HFFc6 (cell line): ENCODE measurements around the gene PEPD. TPM values are rescaled to one million over a fixed set of nuclear protein-coding genes. Genes with fewer than 3 reads are reported as not detected.
A peak's percentile ranks its signal among the peaks of the same experiment; 100 is the strongest.

Experiments used
- DNase-seq: peaks from one replicate; pipeline ENCODE4 v3.0.0-alpha.2; 2018
- H3K27ac Mint-ChIP-seq: 2 replicates; pipeline ENCODE4 v1.8.0; 2020; ENCODE audit warnings: mild to moderate bottlenecking, mixed read lengths
- H3K27me3 Mint-ChIP-seq: 2 replicates; pipeline ENCODE4 v1.8.0; 2021; ENCODE audit warnings: mild to moderate bottlenecking, moderate library complexity, mixed read lengths; ENCODE audit not compliant: insufficient read depth
- H3K36me3 Mint-ChIP-seq: 2 replicates; pipeline ENCODE4 v1.8.0; 2021; ENCODE audit warnings: low read depth, mixed read lengths
- H3K4me1 Mint-ChIP-seq: 2 replicates; pipeline ENCODE4 v1.8.0; 2020; ENCODE audit warnings: low read depth, mixed read lengths
- H3K4me3 Mint-ChIP-seq: 2 replicates; pipeline ENCODE4 v1.8.0; 2020; ENCODE audit warnings: mild to moderate bottlenecking, moderate library complexity, mixed read lengths
- H3K9me3 Mint-ChIP-seq: 2 replicates; pipeline ENCODE4 v1.8.0; 2020; ENCODE audit warnings: mild to moderate bottlenecking, mixed read lengths
- CTCF ChIP-seq: fragments of 200-600 bp; sonication (generic); IDR thresholded peaks from 2 replicates; pipeline ENCODE4 v1.5.0; 2021; ENCODE audit warnings: antibody characterized with exemption, mild to moderate bottlenecking
- total RNA-seq, 6 experiments: library from RNA; stranded (reverse); fragmentation: NEBNext Ultra II Directional; extraction: Animal tissue kit (Norgen Biotek cat#: 25700); gene quantifications; 2 replicates in 1 of 6; 3 replicates in 5 of 6; pipeline ENCODE4 v1.2.3, GENCODE V29; 2021

Gene PEPD
- total RNA-seq, 6 experiments from 2014 or later: 57.0 to 76.9 (median 67.6) TPM

- TF ChIP-seq CTCF: no peak
- H3K4me3 Mint-ChIP-seq: no peak overlapping the region
- peaks cover 47% of the 10 kb centered on the region for H3K36me3 Mint-ChIP-seq
- H3K27ac Mint-ChIP-seq: no peak overlapping the region
- H3K27me3 Mint-ChIP-seq: no peaks in the 10 kb centered on the region; the same call in 1 of the 2 replicates
- peaks cover 25% of the 10 kb centered on the region; the same call in 1 of the 2 replicates for H3K9me3 Mint-ChIP-seq
- H3K4me1 Mint-ChIP-seq: peaks cover 17% of the 10 kb centered on the region
- DNase-seq: no peak
Measured at GRCh38 chr19:33477781-33478180, 43.8 kb downstream of the PEPD start.

GRCh38 chr19:33476151-33476707, 45.4 kb downstream of the PEPD start:
- no peak for DNase-seq
- TF ChIP-seq CTCF: no peak
- peaks cover 22% of the 10 kb centered on the region; the same call in 1 of the 2 replicates for H3K9me3 Mint-ChIP-seq
- peaks cover 24% of the 10 kb centered on the region for H3K4me1 Mint-ChIP-seq
- no peaks in the 10 kb centered on the region; the same call in none of the 2 replicates for H3K27me3 Mint-ChIP-seq
- H3K36me3 Mint-ChIP-seq: peaks cover 43% of the 10 kb centered on the region
- H3K4me3 Mint-ChIP-seq: no peak overlapping the region
- H3K27ac Mint-ChIP-seq: no peak overlapping the region

- Mint-ChIP-seq H3K4me3 (peak overlapping the region; percentile 82), H3K4me1 (peaks cover 24% of the 10 kb centered on the region), H3K9me3 (peaks cover 12% of the 10 kb centered on the region; the same call in 1 of the 2 replicates), H3K27me3 (peaks cover 1% of the 10 kb centered on the region; the same call in 1 of the 2 replicates), H3K36me3 (peaks cover 27% of the 10 kb centered on the region), H3K27ac (peak overlapping the region; percentile 98)
- TF ChIP-seq CTCF: no peak
- peak; percentile 70 for DNase-seq
Measured at GRCh38 chr19:33473653-33474305, 47.8 kb downstream of the PEPD start.

GRCh38 chr19:33472691-33473652, 48.6 kb downstream of the PEPD start:
- H3K27ac Mint-ChIP-seq: peak overlapping the region; percentile 98
- DNase-seq: peak; percentile 95
- H3K4me1 Mint-ChIP-seq: peaks cover 24% of the 10 kb centered on the region
- H3K36me3 Mint-ChIP-seq: peaks cover 19% of the 10 kb centered on the region
- 0 out of 2 replicates have a peak, but pooled peaks cover 5% of the 10 kb centered on the region for H3K9me3 Mint-ChIP-seq
- peak overlapping the region; percentile 82 for H3K4me3 Mint-ChIP-seq
- H3K27me3 Mint-ChIP-seq: peaks cover 1% of the 10 kb centered on the region; the same call in 1 of the 2 replicates
- peak; percentile 40 for TF ChIP-seq CTCF

GRCh38 chr19:33472226-33472625, 49.4 kb downstream of the PEPD start:
- TF ChIP-seq CTCF: no peak
- Mint-ChIP-seq H3K27me3 (peaks cover 1% of the 10 kb centered on the region; the same call in 1 of the 2 replicates), H3K4me3 (no peak overlapping the region), H3K36me3 (peaks cover 11% of the 10 kb centered on the region), H3K27ac (peak overlapping the region; percentile 98; the same call in 1 of the 2 replicates), H3K4me1 (peaks cover 27% of the 10 kb centered on the region), H3K9me3 (no peaks in the 10 kb centered on the region)
- no peak for DNase-seq
